ENCODE results near the gene CLCN2.
A peak's percentile ranks its signal among the peaks of the same experiment; 100 is the strongest.
"Not testable (repeated sequence)": the region's sequence is repeated elsewhere in the genome, so short reads cannot be mapped to it uniquely, and the experiment has no call there.

CLCN2 gene

DNA sequence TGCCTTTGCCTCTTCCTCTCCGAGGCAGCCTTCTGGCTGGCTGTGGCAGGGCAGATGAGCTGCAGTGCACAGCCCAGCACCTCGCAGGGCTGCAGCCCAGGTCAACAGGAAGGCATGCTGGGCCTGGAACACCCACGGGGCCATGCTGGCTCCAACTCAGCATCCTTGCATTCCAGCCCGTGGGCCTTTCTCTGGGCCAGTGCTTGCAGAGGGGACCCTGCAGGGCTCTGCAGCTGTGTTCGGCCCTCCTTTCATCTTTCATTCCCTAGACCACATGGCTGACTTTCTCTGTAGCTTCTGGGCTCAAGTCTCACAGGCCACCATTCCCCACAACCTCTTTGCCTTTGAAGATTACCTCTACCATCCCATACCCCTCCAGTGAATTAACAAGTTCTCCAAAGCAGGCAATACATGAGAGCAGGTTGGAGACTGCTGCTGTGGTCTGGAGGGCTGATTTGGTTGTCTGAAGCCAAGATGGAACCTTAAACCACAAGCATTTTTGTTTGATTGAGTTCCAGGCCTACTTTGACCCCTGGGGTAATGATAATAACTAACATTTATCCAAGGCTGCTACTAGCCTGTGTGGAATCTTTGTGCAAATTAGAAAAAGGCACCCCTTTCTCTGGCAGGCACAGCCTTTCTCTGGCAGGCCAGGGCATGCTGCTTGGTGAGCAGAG lies 18.1 kb downstream of the CLCN2 start:
- DNase-seq (ENCODE audit: low spot score) (no peak), ATAC-seq (ENCODE audit: low read depth) (no peak)
- no peak overlapping the region for H3K27ac ChIP-seq (ENCODE audit: poor library complexity, severe bottlenecking)
- H3K36me3 ChIP-seq (ENCODE audit: low read depth): peaks cover 21% of the 10 kb centered on the region
- H3K4me1 ChIP-seq (ENCODE audit: insufficient read depth, poor library complexity, severe bottlenecking): peaks cover 5% of the 10 kb centered on the region
- no peak overlapping the region for H3K4me3 ChIP-seq (ENCODE audit: severe bottlenecking)
- no peak for TF ChIP-seq CTCF (IDR thresholded peaks at IDR 0.05; ENCODE audit: poor library complexity, severe bottlenecking)
- H3K27me3 ChIP-seq (ENCODE audit: insufficient read depth, poor library complexity, severe bottlenecking): no peaks in the 10 kb centered on the region
- H3K9me3 ChIP-seq (ENCODE audit: severe bottlenecking): no peaks in the 10 kb centered on the region

GRCh38 chr3:184341925-184342324 lies 19.5 kb downstream of the CLCN2 start:
- no peak for TF ChIP-seq CTCF (IDR thresholded peaks at IDR 0.05; ENCODE audit: poor library complexity, severe bottlenecking)
- Histone ChIP-seq H3K4me3 (ENCODE audit: severe bottlenecking) (no peak overlapping the region), H3K9me3 (ENCODE audit: severe bottlenecking) (no peaks in the 10 kb centered on the region), H3K36me3 (ENCODE audit: low read depth) (peaks cover 26% of the 10 kb centered on the region), H3K4me1 (ENCODE audit: insufficient read depth, poor library complexity, severe bottlenecking) (peaks cover 12% of the 10 kb centered on the region), H3K27ac (ENCODE audit: poor library complexity, severe bottlenecking) (no peak overlapping the region), H3K27me3 (ENCODE audit: insufficient read depth, poor library complexity, severe bottlenecking) (no peaks in the 10 kb centered on the region)
- ATAC-seq (ENCODE audit: low read depth) (peak; percentile 58), DNase-seq (ENCODE audit: low spot score) (no peak)

DNA sequence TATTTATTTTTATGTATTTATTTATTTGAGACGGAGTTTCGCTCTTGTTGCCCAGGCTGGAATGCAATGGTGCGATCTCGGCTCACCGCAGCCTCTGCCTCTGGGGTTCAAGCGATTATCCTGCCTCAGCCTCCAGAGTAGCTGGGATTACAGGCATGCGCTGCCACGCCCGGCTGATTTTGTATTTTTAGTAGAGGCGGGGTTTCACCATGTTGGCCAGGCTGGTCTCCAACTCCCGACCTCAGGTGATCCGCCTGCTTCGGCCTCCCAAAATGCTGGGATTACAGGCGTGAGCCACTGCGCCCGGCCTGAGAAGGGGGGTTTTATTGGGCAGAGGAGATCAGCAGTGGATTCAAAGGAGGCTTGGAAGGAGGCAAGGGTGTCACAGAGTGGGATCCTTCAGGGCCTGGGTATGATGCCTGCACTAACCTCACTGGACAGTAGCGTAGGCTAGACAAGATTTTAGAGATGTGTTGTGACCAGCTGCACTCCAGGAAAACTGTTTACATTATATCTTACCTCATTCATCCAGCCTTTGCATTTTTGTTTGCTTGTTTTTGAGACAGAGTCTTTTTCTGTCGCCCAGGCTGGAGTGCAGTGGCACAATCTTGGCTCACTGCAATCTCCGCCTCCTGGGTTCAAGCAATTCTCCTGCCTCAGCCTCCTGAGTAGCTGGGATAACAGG lies 21.8 kb downstream of the CLCN2 start:
- not testable (repeated sequence) for H3K4me3 ChIP-seq (ENCODE audit: severe bottlenecking); ATAC-seq (ENCODE audit: low read depth); DNase-seq (ENCODE audit: low spot score); H3K9me3 ChIP-seq (ENCODE audit: severe bottlenecking); H3K27me3 ChIP-seq (ENCODE audit: insufficient read depth, poor library complexity, severe bottlenecking)
- H3K27ac ChIP-seq (ENCODE audit: poor library complexity, severe bottlenecking): peak overlapping the region; percentile 1
- H3K4me1 ChIP-seq (ENCODE audit: insufficient read depth, poor library complexity, severe bottlenecking): peaks cover 14% of the 10 kb centered on the region
- H3K36me3 ChIP-seq (ENCODE audit: low read depth): peaks cover 36% of the 10 kb centered on the region

- no peak for DNase-seq (ENCODE audit: low spot score)
- Histone ChIP-seq H3K27ac (ENCODE audit: poor library complexity, severe bottlenecking) (peak overlapping the region; percentile 1), H3K36me3 (ENCODE audit: low read depth) (peaks cover 40% of the 10 kb centered on the region), H3K9me3 (ENCODE audit: severe bottlenecking) (no peaks in the 10 kb centered on the region), H3K27me3 (ENCODE audit: insufficient read depth, poor library complexity, severe bottlenecking) (no peaks in the 10 kb centered on the region), H3K4me1 (ENCODE audit: insufficient read depth, poor library complexity, severe bottlenecking) (peaks cover 20% of the 10 kb centered on the region), H3K4me3 (ENCODE audit: severe bottlenecking) (no peak overlapping the region)
- no peak for ATAC-seq (ENCODE audit: low read depth)
- no peak for TF ChIP-seq CTCF (IDR thresholded peaks at IDR 0.05; ENCODE audit: poor library complexity, severe bottlenecking)
These were observed 22.4 kb downstream of the CLCN2 start for GRCh38 chr3:184339001-184339400.

- ATAC-seq (ENCODE audit: low read depth) (no peak), DNase-seq (ENCODE audit: low spot score) (no peak)
- Histone ChIP-seq H3K27ac (ENCODE audit: poor library complexity, severe bottlenecking) (peak overlapping the region; percentile 1), H3K36me3 (ENCODE audit: low read depth) (peaks cover 41% of the 10 kb centered on the region), H3K4me3 (ENCODE audit: severe bottlenecking) (no peak overlapping the region), H3K4me1 (ENCODE audit: insufficient read depth, poor library complexity, severe bottlenecking) (peaks cover 25% of the 10 kb centered on the region), H3K9me3 (ENCODE audit: severe bottlenecking) (no peaks in the 10 kb centered on the region), H3K27me3 (ENCODE audit: insufficient read depth, poor library complexity, severe bottlenecking) (no peaks in the 10 kb centered on the region)
- TF ChIP-seq CTCF (IDR thresholded peaks at IDR 0.05; ENCODE audit: poor library complexity, severe bottlenecking): no peak
These were observed 22.9 kb downstream of the CLCN2 start for GRCh38 chr3:184338511-184338945.

All from RWPE2 (cell line).